Loucy (cell line): ENCODE data around the gene EFCAB8.

Experiments
- H2AFZ ChIP-seq: fragments of 200-600 bp; sonication (generic); 2 replicates; pipeline ENCODE4 v1.6.0; 2016; ENCODE audit warnings: antibody characterized with exemption, mild to moderate bottlenecking, low read length, moderate library complexity
- H3F3A ChIP-seq: fragments of 200-600 bp; 2 replicates; pipeline ENCODE4 v1.6.0; 2016; ENCODE audit warnings: antibody characterized with exemption, low read depth, mild to moderate bottlenecking
- H3K27me3 ChIP-seq: fragments of 200-600 bp; sonication (generic); 2 replicates; pipeline ENCODE4 v1.6.1; 2014; ENCODE audit warnings: low read length, mild to moderate bottlenecking; ENCODE audit not compliant: insufficient read depth, poor library complexity, severe bottlenecking
- H3K36me3 ChIP-seq: fragments of 200-600 bp; sonication (generic); 2 replicates; pipeline ENCODE4 v1.6.1; 2016; ENCODE audit warnings: low read length; ENCODE audit not compliant: insufficient read depth
- H3K4me1 ChIP-seq: fragments of 200-600 bp; sonication (generic); 2 replicates; pipeline ENCODE4 v1.5.1; 2014; ENCODE audit warnings: low read length, mild to moderate bottlenecking; ENCODE audit not compliant: insufficient read depth, poor library complexity, severe bottlenecking
- H3K4me2 ChIP-seq: fragments of 200-600 bp; sonication (generic); 2 replicates; pipeline ENCODE4 v1.6.0; 2014; ENCODE audit warnings: antibody characterized with exemption, low read length, low read depth, mild to moderate bottlenecking; ENCODE audit not compliant: poor library complexity, severe bottlenecking
- H3K4me3 ChIP-seq: fragments of 200-600 bp; sonication (generic); 2 replicates; pipeline ENCODE4 v1.5.1; 2014; ENCODE audit warnings: low read length, mild to moderate bottlenecking, mixed read lengths; ENCODE audit not compliant: poor library complexity, severe bottlenecking
- H3K79me2 ChIP-seq: fragments of 200-600 bp; sonication (generic); 2 replicates; pipeline ENCODE4 v1.6.1; 2014; ENCODE audit warnings: low read length; ENCODE audit not compliant: insufficient read depth
- H3K9ac ChIP-seq: fragments of 200-600 bp; sonication (generic); 2 replicates; pipeline ENCODE4 v1.6.0; 2014; ENCODE audit warnings: mild to moderate bottlenecking, low read depth, low read length, moderate library complexity; ENCODE audit not compliant: poor library complexity, severe bottlenecking
- H3K9me2 ChIP-seq: fragments of 200-600 bp; sonication (generic); replicated peaks from 2 replicates; pipeline ENCODE4 v1.6.1; 2016; ENCODE audit warnings: low read depth, low read length, mixed read lengths
- H3K9me3 ChIP-seq: fragments of 200-600 bp; sonication (generic); 2 replicates; pipeline ENCODE4 v1.6.1; 2014; ENCODE audit warnings: mild to moderate bottlenecking, antibody characterized with exemption, low read length, low read depth; ENCODE audit not compliant: insufficient read depth
- H4K20me1 ChIP-seq: fragments of 200-600 bp; sonication (generic); 2 replicates; pipeline ENCODE4 v1.6.0; 2014; ENCODE audit warnings: antibody characterized with exemption, low read length, mild to moderate bottlenecking; ENCODE audit not compliant: insufficient read depth, poor library complexity, severe bottlenecking
- CTCF ChIP-seq: fragments of 200-600 bp; sonication (generic); conservative IDR thresholded peaks from 2 replicates; pipeline ENCODE4 v1.5.1; 2014; ENCODE audit warnings: mild to moderate bottlenecking, antibody characterized with exemption, low read length
- EZH2phosphoT487 ChIP-seq: fragments of 200-600 bp; IDR thresholded peaks from 2 replicates; pipeline ENCODE4 v1.6.1; 2018; ENCODE audit warnings: antibody characterized with exemption, mild to moderate bottlenecking, moderate library complexity, borderline replicate concordance

Gene EFCAB8

GRCh38 chr20:32983459-32984112 lies 124.9 kb downstream of the EFCAB8 start:
- Histone ChIP-seq H2AFZ (no peak overlapping the region), H3K36me3 (no peaks in the 10 kb centered on the region), H3K9ac (no peak overlapping the region), H3K4me2 (no peak overlapping the region), H3F3A (no peaks in the 10 kb centered on the region), H4K20me1 (no peaks in the 10 kb centered on the region), H3K9me3 (no peaks in the 10 kb centered on the region), H3K27me3 (no peaks in the 10 kb centered on the region), H3K4me3 (no peak overlapping the region), H3K9me2 (no peaks in the 10 kb centered on the region), H3K79me2 (no peaks in the 10 kb centered on the region), H3K4me1 (no peaks in the 10 kb centered on the region)
- no peak for TF ChIP-seq CTCF
- no peak for TF ChIP-seq EZH2phosphoT487

GRCh38 chr20:32984196-32984595 lies 125.5 kb downstream of the EFCAB8 start:
- H3K36me3 ChIP-seq: no peaks in the 10 kb centered on the region
- no peaks in the 10 kb centered on the region for H3K27me3 ChIP-seq
- H3K9me3 ChIP-seq: no peaks in the 10 kb centered on the region
- H4K20me1 ChIP-seq: no peaks in the 10 kb centered on the region
- no peaks in the 10 kb centered on the region for H3K79me2 ChIP-seq
- no peak overlapping the region for H3K9ac ChIP-seq
- TF ChIP-seq CTCF: no peak
- TF ChIP-seq EZH2phosphoT487: no peak
- no peaks in the 10 kb centered on the region for H3K9me2 ChIP-seq
- no peak overlapping the region for H2AFZ ChIP-seq
- H3F3A ChIP-seq: no peaks in the 10 kb centered on the region
- H3K4me1 ChIP-seq: no peaks in the 10 kb centered on the region
- H3K4me3 ChIP-seq: no peak overlapping the region
- H3K4me2 ChIP-seq: no peak overlapping the region

- no peaks in the 10 kb centered on the region for H3K9me2 ChIP-seq
- H3K9me3 ChIP-seq: no peaks in the 10 kb centered on the region
- H3K4me3 ChIP-seq: no peak overlapping the region
- no peaks in the 10 kb centered on the region for H4K20me1 ChIP-seq
- H3K79me2 ChIP-seq: no peaks in the 10 kb centered on the region
- H3K4me2 ChIP-seq: no peak overlapping the region
- H3K4me1 ChIP-seq: no peaks in the 10 kb centered on the region
- H3K36me3 ChIP-seq: no peaks in the 10 kb centered on the region
- no peaks in the 10 kb centered on the region for H3K27me3 ChIP-seq
- no peak overlapping the region for H2AFZ ChIP-seq
- no peaks in the 10 kb centered on the region for H3F3A ChIP-seq
- H3K9ac ChIP-seq: no peak overlapping the region
- TF ChIP-seq EZH2phosphoT487 (no peak), CTCF (no peak)
These were observed 126.1 kb downstream of the EFCAB8 start for GRCh38 chr20:32984631-32985354.
